Keratinocyte (primary cell): ENCODE measurements around the gene ZNF267.

Experiments
- EZH2 ChIP-seq: IDR thresholded peaks from one replicate; pipeline ENCODE4 v1.6.1; 2012; ENCODE audit warnings: inconsistent platforms, mild to moderate bottlenecking, low read length, moderate library complexity
- TF ChIP-seq, protein P1 (sequence below), 3 experiments: IDR thresholded peaks in 1 of 3; conservative IDR thresholded peaks in 1 of 3; optimal IDR thresholded peaks in 1 of 3; 2 replicates in 2 of 3; 3 replicates in 1 of 3; pipeline versions ENCODE3 to v1.5.1; 2011; ENCODE audit warnings: low read length in 3 of 3, mild to moderate bottlenecking in 3 of 3, moderate library complexity in 2 of 3, control low read depth in 1 of 3, inconsistent platforms in 1 of 3; ENCODE audit not compliant: insufficient read depth in 2 of 3; ENCODE audit errors: extremely low read depth in 1 of 3

DNA sequence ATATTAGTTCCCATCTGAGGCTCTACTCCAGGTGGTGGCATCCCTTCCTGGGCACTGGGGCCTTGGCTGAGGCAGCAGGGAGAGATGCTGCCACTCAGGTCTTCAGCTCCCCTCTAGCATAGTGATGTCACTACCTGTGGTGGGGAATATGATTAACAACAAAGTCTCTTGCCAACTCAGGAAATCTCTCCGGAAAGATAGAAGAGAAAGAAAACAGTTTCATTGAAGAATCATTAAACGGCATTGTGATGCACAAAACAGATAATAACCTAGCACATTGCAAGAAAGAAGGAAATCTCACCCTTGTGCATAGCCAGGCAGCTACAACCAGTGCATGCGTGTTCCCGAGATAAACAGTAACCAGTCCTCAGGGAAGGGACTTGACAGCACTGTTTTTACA lies 12.2 kb upstream of the ZNF267 start:
- TF ChIP-seq, protein P1, sequence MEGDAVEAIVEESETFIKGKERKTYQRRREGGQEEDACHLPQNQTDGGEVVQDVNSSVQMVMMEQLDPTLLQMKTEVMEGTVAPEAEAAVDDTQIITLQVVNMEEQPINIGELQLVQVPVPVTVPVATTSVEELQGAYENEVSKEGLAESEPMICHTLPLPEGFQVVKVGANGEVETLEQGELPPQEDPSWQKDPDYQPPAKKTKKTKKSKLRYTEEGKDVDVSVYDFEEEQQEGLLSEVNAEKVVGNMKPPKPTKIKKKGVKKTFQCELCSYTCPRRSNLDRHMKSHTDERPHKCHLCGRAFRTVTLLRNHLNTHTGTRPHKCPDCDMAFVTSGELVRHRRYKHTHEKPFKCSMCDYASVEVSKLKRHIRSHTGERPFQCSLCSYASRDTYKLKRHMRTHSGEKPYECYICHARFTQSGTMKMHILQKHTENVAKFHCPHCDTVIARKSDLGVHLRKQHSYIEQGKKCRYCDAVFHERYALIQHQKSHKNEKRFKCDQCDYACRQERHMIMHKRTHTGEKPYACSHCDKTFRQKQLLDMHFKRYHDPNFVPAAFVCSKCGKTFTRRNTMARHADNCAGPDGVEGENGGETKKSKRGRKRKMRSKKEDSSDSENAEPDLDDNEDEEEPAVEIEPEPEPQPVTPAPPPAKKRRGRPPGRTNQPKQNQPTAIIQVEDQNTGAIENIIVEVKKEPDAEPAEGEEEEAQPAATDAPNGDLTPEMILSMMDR (optimal IDR thresholded peaks at IDR 0.05 in 1 of 3, IDR thresholded peaks at IDR 0.05 in 1 of 3, conservative IDR thresholded peaks at IDR 0.05 in 1 of 3; ENCODE audit: extremely low read depth in 1 of 3, insufficient read depth in 2 of 3, low read length in 3 of 3), result no peak
- no peak for TF ChIP-seq EZH2
